ENCODE results near the gene SCN8A.

Gene SCN8A

GRCh38 chr12:51662728-51663154, 71.7 kb downstream of the SCN8A start:
- no peak for DNase-seq (ENCODE audit: low spot score)
- TF ChIP-seq, protein P1, sequence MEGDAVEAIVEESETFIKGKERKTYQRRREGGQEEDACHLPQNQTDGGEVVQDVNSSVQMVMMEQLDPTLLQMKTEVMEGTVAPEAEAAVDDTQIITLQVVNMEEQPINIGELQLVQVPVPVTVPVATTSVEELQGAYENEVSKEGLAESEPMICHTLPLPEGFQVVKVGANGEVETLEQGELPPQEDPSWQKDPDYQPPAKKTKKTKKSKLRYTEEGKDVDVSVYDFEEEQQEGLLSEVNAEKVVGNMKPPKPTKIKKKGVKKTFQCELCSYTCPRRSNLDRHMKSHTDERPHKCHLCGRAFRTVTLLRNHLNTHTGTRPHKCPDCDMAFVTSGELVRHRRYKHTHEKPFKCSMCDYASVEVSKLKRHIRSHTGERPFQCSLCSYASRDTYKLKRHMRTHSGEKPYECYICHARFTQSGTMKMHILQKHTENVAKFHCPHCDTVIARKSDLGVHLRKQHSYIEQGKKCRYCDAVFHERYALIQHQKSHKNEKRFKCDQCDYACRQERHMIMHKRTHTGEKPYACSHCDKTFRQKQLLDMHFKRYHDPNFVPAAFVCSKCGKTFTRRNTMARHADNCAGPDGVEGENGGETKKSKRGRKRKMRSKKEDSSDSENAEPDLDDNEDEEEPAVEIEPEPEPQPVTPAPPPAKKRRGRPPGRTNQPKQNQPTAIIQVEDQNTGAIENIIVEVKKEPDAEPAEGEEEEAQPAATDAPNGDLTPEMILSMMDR (IDR thresholded peaks at IDR 0.05; ENCODE audit: borderline replicate concordance, control extremely low read depth, extremely low read depth, insufficient read depth, missing control alignments), result no peak
- in situ Hi-C loops (cut with MboI; ENCODE audit: low sequenced_read_pairs, unreplicated experiment), result no loop called here

DNA sequence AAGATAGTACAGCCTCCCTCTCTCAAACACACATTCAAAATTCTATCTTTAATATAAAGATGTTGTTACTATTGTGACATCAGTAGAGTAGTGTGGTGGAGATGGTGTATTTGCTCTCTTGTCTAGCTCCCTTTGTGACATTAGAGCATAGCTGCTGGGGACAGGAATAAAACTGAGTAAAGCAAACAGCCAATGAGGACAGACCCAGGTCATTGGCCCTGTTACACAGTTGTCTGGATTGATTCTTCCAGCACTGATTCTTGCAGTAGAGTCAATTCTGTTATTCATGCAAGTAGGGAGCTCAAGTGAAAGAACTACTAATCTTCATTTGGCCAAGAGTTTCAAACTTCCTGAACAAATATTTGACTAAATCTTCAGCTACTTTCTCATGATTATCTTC, 72.4 kb downstream of the SCN8A start:
- TF ChIP-seq, protein P1 (IDR thresholded peaks at IDR 0.05; ENCODE audit: borderline replicate concordance, control extremely low read depth, extremely low read depth, insufficient read depth, missing control alignments), result no peak
- no peak for DNase-seq (ENCODE audit: low spot score)
- in situ Hi-C loops (cut with MboI; ENCODE audit: low sequenced_read_pairs, unreplicated experiment), result no loop called here

- in situ Hi-C loops (cut with MboI; ENCODE audit: low sequenced_read_pairs, unreplicated experiment), result no loop called here
- TF ChIP-seq, protein P1 (IDR thresholded peaks at IDR 0.05; ENCODE audit: borderline replicate concordance, control extremely low read depth, extremely low read depth, insufficient read depth, missing control alignments), result no peak
- no peak for DNase-seq (ENCODE audit: low spot score)
Measured at GRCh38 chr12:51666696-51667095, 75.7 kb downstream of the SCN8A start.

GRCh38 chr12:51667269-51667668, 76.2 kb downstream of the SCN8A start:
- DNase-seq (ENCODE audit: low spot score), result no peak
- TF ChIP-seq, protein P1 (IDR thresholded peaks at IDR 0.05; ENCODE audit: borderline replicate concordance, control extremely low read depth, extremely low read depth, insufficient read depth, missing control alignments), result no peak
- in situ Hi-C loops (cut with MboI; ENCODE audit: low sequenced_read_pairs, unreplicated experiment), result no loop called here

DNA sequence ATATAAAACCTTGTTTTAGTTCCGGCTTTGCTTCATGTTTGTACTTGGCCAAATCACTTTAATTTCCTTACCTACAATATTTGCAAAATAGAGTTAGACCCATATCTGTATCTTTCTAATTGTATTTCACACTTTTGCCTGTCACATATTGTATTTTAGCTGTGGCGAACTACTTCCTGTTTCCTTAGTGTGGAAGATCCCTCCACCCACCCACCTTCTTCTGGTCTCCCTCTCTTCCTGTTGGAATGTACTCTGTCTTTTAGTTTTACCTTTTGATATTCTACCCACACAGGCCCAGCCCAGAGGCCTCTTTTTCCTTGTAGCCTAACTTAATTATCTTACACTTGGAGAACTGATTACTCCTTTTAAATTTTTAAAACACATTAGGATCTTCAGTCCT, 78.2 kb downstream of the SCN8A start:
- no peak for DNase-seq (ENCODE audit: low spot score)
- in situ Hi-C loops (cut with MboI; ENCODE audit: low sequenced_read_pairs, unreplicated experiment), result no loop called here

GRCh38 chr12:51669996-51670395, 79.0 kb downstream of the SCN8A start:
- in situ Hi-C loops (cut with MboI; ENCODE audit: low sequenced_read_pairs, unreplicated experiment), result no loop called here
- no peak for DNase-seq (ENCODE audit: low spot score)
- TF ChIP-seq, protein P1 (IDR thresholded peaks at IDR 0.05; ENCODE audit: borderline replicate concordance, control extremely low read depth, extremely low read depth, insufficient read depth, missing control alignments), result no peak

More for the DNA sequence above, 78.2 kb downstream of the SCN8A start:
- TF ChIP-seq, protein P1 (IDR thresholded peaks at IDR 0.05; ENCODE audit: borderline replicate concordance, control extremely low read depth, extremely low read depth, insufficient read depth, missing control alignments), result no peak

- in situ Hi-C loops (cut with MboI; ENCODE audit: low sequenced_read_pairs, unreplicated experiment), result no loop called here
- no peak for DNase-seq (ENCODE audit: low spot score)
- TF ChIP-seq, protein P1 (IDR thresholded peaks at IDR 0.05; ENCODE audit: borderline replicate concordance, control extremely low read depth, extremely low read depth, insufficient read depth, missing control alignments), result no peak
Measured at GRCh38 chr12:51672334-51672733, 81.3 kb downstream of the SCN8A start.

Measured in GM13976 (cell line).